Activated naive CD4-positive, alpha-beta T cell (primary cell): ENCODE results near the gene NECTIN2.
"Not testable (repeated sequence)": the region's sequence is repeated elsewhere in the genome, so short reads cannot be mapped to it uniquely, and the experiment has no call there.

Experiments used
- DNase-seq, 4 experiments: peaks; one replicate each; lab custom pipeline; 2025; lab: John Stamatoyannopoulos, UW

The NECTIN2 gene

GRCh38 chr19:44817725-44818465 lies 28.2 kb upstream of the NECTIN2 start:
- DNase-seq = no peak

- no peak for DNase-seq
Measured at GRCh38 chr19:44818466-44819031, 27.5 kb upstream of the NECTIN2 start.

- DNase-seq = no peak
Measured at GRCh38 chr19:44819246-44819832, 26.8 kb upstream of the NECTIN2 start.

GRCh38 chr19:44820648-44821609 lies 25.2 kb upstream of the NECTIN2 start:
- DNase-seq = no peak

- DNase-seq = no peak
Measured at GRCh38 chr19:44822177-44822576, 23.9 kb upstream of the NECTIN2 start.

GRCh38 chr19:44822670-44823372 lies 23.3 kb upstream of the NECTIN2 start:
- DNase-seq = no peak

GRCh38 chr19:44823373-44823698 lies 22.8 kb upstream of the NECTIN2 start:
- DNase-seq = no peak

- DNase-seq = no peak
Measured at GRCh38 chr19:44824761-44825160, 21.3 kb upstream of the NECTIN2 start.

- DNase-seq = not testable (repeated sequence)
Measured at GRCh38 chr19:44832875-44833274, 13.2 kb upstream of the NECTIN2 start.

- DNase-seq = not testable (repeated sequence)
Measured at GRCh38 chr19:44834399-44834798, 11.7 kb upstream of the NECTIN2 start.

- DNase-seq = no peak
Measured at GRCh38 chr19:44839276-44839675, 6.8 kb upstream of the NECTIN2 start.

GRCh38 chr19:44840811-44841210 lies 5.3 kb upstream of the NECTIN2 start:
- DNase-seq = no peak

GRCh38 chr19:44841231-44841630 lies 4.9 kb upstream of the NECTIN2 start:
- no peak for DNase-seq

GRCh38 chr19:44845286-44845611 lies 848 bp upstream of the NECTIN2 start:
- DNase-seq = no peak

GRCh38 chr19:44846455-44847143 lies 502 bp downstream of the NECTIN2 start:
- no peak for DNase-seq

- DNase-seq = no peak
Measured at GRCh38 chr19:44847144-44848035, 1.3 kb downstream of the NECTIN2 start.

- DNase-seq = no peak
Measured at GRCh38 chr19:44848036-44848811, 2.1 kb downstream of the NECTIN2 start.

- DNase-seq = no peak
Measured at GRCh38 chr19:44848812-44849447, 2.8 kb downstream of the NECTIN2 start.

- DNase-seq = no peak
Measured at GRCh38 chr19:44850641-44851109, 4.6 kb downstream of the NECTIN2 start.
